HG02798 (cell line): ENCODE measurements around the gene FAM227A.

ENCODE experiments used
- ATAC-seq: cut with Tn5 transposase; IDR thresholded peaks from one replicate; pipeline ENCODE4 v1.9.1; 2021; ENCODE audit warnings: mild to moderate bottlenecking; ENCODE audit not compliant: unreplicated experiment, poor library complexity

FAM227A gene

GRCh38 chr22:38564669-38565068, 91.5 kb downstream of the FAM227A start:
- ATAC-seq, result no peak

GRCh38 chr22:38554281-38554680, 101.9 kb downstream of the FAM227A start:
- no peak for ATAC-seq

GRCh38 chr22:38549101-38549894, 106.9 kb downstream of the FAM227A start:
- no peak for ATAC-seq

- ATAC-seq, result no peak
Observed at GRCh38 chr22:38540701-38541100, 115.5 kb downstream of the FAM227A start.

- ATAC-seq, result no peak
Observed at GRCh38 chr22:38531251-38531938, 124.8 kb downstream of the FAM227A start.
